ENCODE measurements around the gene MYLK.
A peak's percentile ranks its signal among the peaks of the same experiment; 100 is the strongest.
"Not testable (repeated sequence)": the region's sequence is repeated elsewhere in the genome, so short reads cannot be mapped to it uniquely, and the experiment has no call there.

Gene MYLK

GRCh38 chr3:123611674-123612073, 272.5 kb downstream of the MYLK start:
- DNase-seq, result not testable (repeated sequence)

- DNase-seq, result no peak
Observed at GRCh38 chr3:123611082-123611481, 273.1 kb downstream of the MYLK start.

GRCh38 chr3:123610331-123610730, 273.8 kb downstream of the MYLK start:
- DNase-seq, result no peak

GRCh38 chr3:123609063-123609462, 275.1 kb downstream of the MYLK start:
- DNase-seq, result no peak

- DNase-seq, result no peak
Observed at GRCh38 chr3:123608263-123608937, 275.7 kb downstream of the MYLK start.

- no peak for DNase-seq
Observed at GRCh38 chr3:123606527-123606926, 277.6 kb downstream of the MYLK start.

- no peak for DNase-seq
Observed at GRCh38 chr3:123605789-123606234, 278.3 kb downstream of the MYLK start.

GRCh38 chr3:123603153-123603552, 281.0 kb downstream of the MYLK start:
- not testable (repeated sequence) for DNase-seq

- DNase-seq, result no peak
Observed at GRCh38 chr3:123602325-123602724, 281.8 kb downstream of the MYLK start.

GRCh38 chr3:123600863-123601262, 283.3 kb downstream of the MYLK start:
- DNase-seq, result not testable (repeated sequence)

- no peak for DNase-seq
Observed at GRCh38 chr3:123597561-123597960, 286.6 kb downstream of the MYLK start.

- DNase-seq, result no peak
Observed at GRCh38 chr3:123595396-123596180, 288.5 kb downstream of the MYLK start.

GRCh38 chr3:123593381-123593780, 290.8 kb downstream of the MYLK start:
- DNase-seq, result no peak

GRCh38 chr3:123590685-123591450, 293.3 kb downstream of the MYLK start:
- no peak for DNase-seq

GRCh38 chr3:123587401-123587800, 296.7 kb downstream of the MYLK start:
- no peak for DNase-seq

GRCh38 chr3:123586968-123587367, 297.2 kb downstream of the MYLK start:
- DNase-seq, result no peak

- no peak for DNase-seq
Observed at GRCh38 chr3:123586131-123586530, 298.0 kb downstream of the MYLK start.

GRCh38 chr3:123584988-123585937, 298.9 kb downstream of the MYLK start, which contains the start of gene HACD2:
HACD2 (minus strand) TSS chr3:123585053; CDS start chr3:123585027, 26 bp downstream.
- DNase-seq, result peak; percentile 90

GRCh38 chr3:123584284-123584987, 299.7 kb downstream of the MYLK start:
- DNase-seq, result no peak

- DNase-seq, result no peak
Observed at GRCh38 chr3:123583561-123583960, 300.6 kb downstream of the MYLK start.

- no peak for DNase-seq
Observed at GRCh38 chr3:123582315-123582714, 301.8 kb downstream of the MYLK start.

GRCh38 chr3:123576122-123576521, 308.0 kb downstream of the MYLK start:
- no peak for DNase-seq

All from activated CD4-positive, alpha-beta T cell treated with anti-CD3 and anti-CD28 coated beads for 1 hour (primary cell).